ENCODE data around the gene BASP1.

GRCh38 chr5:17305964-17306725 lies 88.7 kb downstream of the BASP1 start:
- TF ChIP-seq CREB5 (CRISPR knock-in tag; IDR thresholded peaks at IDR 0.05; ENCODE audit: low read depth), result no peak
- no peak for TF ChIP-seq ARNTL (CRISPR knock-in tag; IDR thresholded peaks at IDR 0.05; ENCODE audit: borderline replicate concordance, low read depth)
- no peak for TF ChIP-seq PATZ1 (CRISPR knock-in tag; IDR thresholded peaks at IDR 0.05; ENCODE audit: borderline replicate concordance)
- no peak for TF ChIP-seq GLIS3 (CRISPR knock-in tag; IDR thresholded peaks at IDR 0.05)
- TF ChIP-seq TSHZ2 (CRISPR knock-in tag; IDR thresholded peaks at IDR 0.05), result no peak
- TF ChIP-seq OSR1 (CRISPR knock-in tag; IDR thresholded peaks at IDR 0.05), result no peak
- TF ChIP-seq CSRNP3 (CRISPR knock-in tag; IDR thresholded peaks at IDR 0.05), result no peak
- no peak for TF ChIP-seq ZNF70 (CRISPR knock-in tag; IDR thresholded peaks at IDR 0.05)
- TF ChIP-seq ZFP30 (CRISPR knock-in tag; IDR thresholded peaks at IDR 0.05), result no peak
- no peak for TF ChIP-seq CSDC2 (CRISPR knock-in tag; IDR thresholded peaks at IDR 0.05)
- no peak for TF ChIP-seq RARB (CRISPR knock-in tag; IDR thresholded peaks at IDR 0.05)
- no peak for TF ChIP-seq POU6F1 (CRISPR knock-in tag; IDR thresholded peaks at IDR 0.05; ENCODE audit: borderline replicate concordance, low read depth)
- no peak for TF ChIP-seq PPARA (CRISPR knock-in tag; IDR thresholded peaks at IDR 0.05; ENCODE audit: borderline replicate concordance)
- TF ChIP-seq BACH2 (CRISPR knock-in tag; IDR thresholded peaks at IDR 0.05; ENCODE audit: borderline replicate concordance), result no peak
